CD4-positive, alpha-beta T cell (primary cell): ENCODE measurements around the gene DRC7. TPM values are rescaled to one million over a fixed set of nuclear protein-coding genes. Genes with fewer than 3 reads are reported as not detected.

Experiments
- ATAC-seq: fragments of 200-7000 bp; cut with Tn5 transposase; one replicate; pipeline ENCODE4 v1.10.0; 2022; ENCODE audit warnings: mild to moderate bottlenecking; ENCODE audit not compliant: poor library complexity
- CTCF ChIA-PET: fragments of 350-600 bp; sonication (Branson Sonifier 250); formaldehyde crosslinking; loops from one replicate; lab custom pipeline; 2021; ENCODE audit warnings: antibody characterized with exemption, inconsistent platforms; lab: Charles Lee
- POLR2A ChIA-PET: fragments of 350-600 bp; sonication (Branson Sonifier 250); formaldehyde crosslinking; loops from one replicate; lab custom pipeline; 2021; ENCODE audit warnings: antibody characterized with exemption, inconsistent platforms; lab: Charles Lee
- DNase-seq, 14 experiments: peaks; one replicate each; pipeline ENCODE4 v3.0.0-alpha.2; 2013 to 2020; ENCODE audit warnings: mixed read lengths in 2 of 14
- H3K27ac ChIP-seq, 2 donors: one replicate each; pipeline versions ENCODE4 v1.5.1 to v1.7.0; 2013; ENCODE audit warnings: low read length in 2 of 2, low read depth in 1 of 2, mild to moderate bottlenecking in 1 of 2
- H3K27me3 ChIP-seq, 2 experiments: 1 replicate in 1 of 2; 2 replicates in 1 of 2; pipeline versions ENCODE4 v1.6.1 to v1.7.0; 2013; ENCODE audit warnings: low read length in 2 of 2, control low read depth in 1 of 2, mild to moderate bottlenecking in 1 of 2, moderate library complexity in 1 of 2; ENCODE audit not compliant: insufficient read depth in 2 of 2, control insufficient read depth in 1 of 2
- H3K36me3 ChIP-seq: one replicate; pipeline ENCODE4 v1.6.1; 2013; ENCODE audit warnings: low read length, control low read depth; ENCODE audit not compliant: insufficient read depth
- H3K4me1 ChIP-seq: one replicate; pipeline ENCODE4 v1.6.1; 2013; ENCODE audit warnings: low read length, control low read depth; ENCODE audit not compliant: insufficient read depth
- H3K4me3 ChIP-seq: one replicate; pipeline ENCODE4 v1.5.1; 2013; ENCODE audit warnings: mild to moderate bottlenecking, low read length, moderate library complexity
- H3K9me3 ChIP-seq, 2 experiments: 1 replicate in 1 of 2; 2 replicates in 1 of 2; pipeline versions ENCODE4 v1.6.1 to v1.7.0; 2013; ENCODE audit warnings: low read length in 2 of 2, mild to moderate bottlenecking in 2 of 2, control low read depth in 1 of 2, moderate library complexity in 1 of 2; ENCODE audit not compliant: control insufficient read depth in 1 of 2, insufficient read depth in 1 of 2
- H3K27ac Mint-ChIP-seq: one replicate; pipeline ENCODE4 v1.8.0; 2020; ENCODE audit warnings: mixed read lengths
- H3K27me3 Mint-ChIP-seq: one replicate; pipeline ENCODE4 v1.8.0; 2021; ENCODE audit warnings: mixed read lengths
- H3K36me3 Mint-ChIP-seq: one replicate; pipeline ENCODE4 v1.8.0; 2021; ENCODE audit warnings: low read depth, mixed read lengths
- H3K4me1 Mint-ChIP-seq: one replicate; pipeline ENCODE4 v1.8.0; 2021; ENCODE audit warnings: low read depth, mixed read lengths
- H3K4me3 Mint-ChIP-seq: one replicate; pipeline ENCODE4 v1.8.0; 2020; ENCODE audit warnings: mild to moderate bottlenecking, mixed read lengths
- H3K9me3 Mint-ChIP-seq: one replicate; pipeline ENCODE4 v1.8.0; 2020; ENCODE audit warnings: mixed read lengths
- CTCF ChIP-seq: fragments of 200-600 bp; IDR thresholded peaks from one replicate; pipeline ENCODE4 v1.8.0; 2022; ENCODE audit warnings: antibody characterized with exemption, mild to moderate bottlenecking
- intact Hi-C, 2 experiments: fragments of 100-400 bp; cut with DNase I in 1 of 2; cut with micrococcal nuclease in 1 of 2; formaldehyde crosslinking; loops; one replicate each; pipeline versions ENCODE4 v1.15.1 to v1.9.0; 2023 to 2025; cut with DNase I, micrococcal nuclease
- total RNA-seq, 174 experiments: library from RNA in 2 of 174; stranded (reverse) in 2 of 174; gene quantifications; one replicate each; pipeline ENCODE4 v1.2.3 and lab custom pipeline; 2021 to 2026

The DRC7 gene
- total RNA-seq, 2 experiments from 2014 or later, result not detected

- intact Hi-C loops, result no loop called here
- H3K9me3 Mint-ChIP-seq, result no peaks in the 10 kb centered on the region
- H3K27ac Mint-ChIP-seq, result no peak overlapping the region
- POLR2A ChIA-PET, result no interaction called here
- CTCF ChIA-PET, result no interaction called here
- H3K36me3 ChIP-seq, result no peaks in the 10 kb centered on the region
- no peak for ATAC-seq
- no peaks in the 10 kb centered on the region for H3K27me3 ChIP-seq
- H3K9me3 ChIP-seq, result no peaks in the 10 kb centered on the region
- TF ChIP-seq CTCF, result no peak
- no peaks in the 10 kb centered on the region for H3K36me3 Mint-ChIP-seq
- no peak overlapping the region for H3K4me3 Mint-ChIP-seq
- H3K4me1 ChIP-seq, result peaks cover 14% of the 10 kb centered on the region
- H3K4me3 ChIP-seq, result no peak overlapping the region
- H3K27ac ChIP-seq, result no peak overlapping the region
- no peaks in the 10 kb centered on the region for H3K4me1 Mint-ChIP-seq
- DNase-seq, result no peak
- no peaks in the 10 kb centered on the region for H3K27me3 Mint-ChIP-seq
These were observed 67.4 kb downstream of the DRC7 start for GRCh38 chr16:57761957-57762356.

- ATAC-seq (no peak), DNase-seq (no peak)
- no peaks in the 10 kb centered on the region for H3K27me3 ChIP-seq
- CTCF ChIA-PET, result no interaction called here
- POLR2A ChIA-PET, result no interaction called here
- intact Hi-C loops, result no loop called here
- H3K27ac ChIP-seq, result no peak overlapping the region
- no peaks in the 10 kb centered on the region for H3K9me3 Mint-ChIP-seq
- H3K4me3 Mint-ChIP-seq, result no peak overlapping the region
- no peaks in the 10 kb centered on the region for H3K4me1 Mint-ChIP-seq
- peaks cover 8% of the 10 kb centered on the region for H3K4me1 ChIP-seq
- no peaks in the 10 kb centered on the region for H3K27me3 Mint-ChIP-seq
- H3K4me3 ChIP-seq, result no peak overlapping the region
- no peak overlapping the region for H3K27ac Mint-ChIP-seq
- no peaks in the 10 kb centered on the region for H3K36me3 Mint-ChIP-seq
- no peaks in the 10 kb centered on the region for H3K9me3 ChIP-seq
- H3K36me3 ChIP-seq, result no peaks in the 10 kb centered on the region
- no peak for TF ChIP-seq CTCF
These were observed 67.9 kb downstream of the DRC7 start for GRCh38 chr16:57762365-57763040.

GRCh38 chr16:57763285-57764005 lies 68.8 kb downstream of the DRC7 start:
- no peaks in the 10 kb centered on the region for H3K27me3 Mint-ChIP-seq
- Histone ChIP-seq H3K36me3 (no peaks in the 10 kb centered on the region), H3K27ac (no peak overlapping the region), H3K27me3 (no peaks in the 10 kb centered on the region), H3K4me1 (peaks cover 2% of the 10 kb centered on the region), H3K4me3 (no peak overlapping the region), H3K9me3 (no peaks in the 10 kb centered on the region)
- no peaks in the 10 kb centered on the region for H3K4me1 Mint-ChIP-seq
- no peak overlapping the region for H3K4me3 Mint-ChIP-seq
- no peak for TF ChIP-seq CTCF
- H3K27ac Mint-ChIP-seq, result no peak overlapping the region
- intact Hi-C loops, result no loop called here
- POLR2A ChIA-PET, result no interaction called here
- no peaks in the 10 kb centered on the region for H3K9me3 Mint-ChIP-seq
- CTCF ChIA-PET, result no interaction called here
- DNase-seq, result no peak
- no peaks in the 10 kb centered on the region for H3K36me3 Mint-ChIP-seq
- no peak for ATAC-seq
